HepG2 (cell line): ENCODE data around the gene DNPH1. TPM values are rescaled to one million over a fixed set of nuclear protein-coding genes. Genes with fewer than 3 reads are reported as not detected.
A peak's percentile ranks its signal among the peaks of the same experiment; 100 is the strongest.

ENCODE experiments used
- KAT2B ChIP-seq: fragments of 150-350 bp; IDR thresholded peaks from 2 replicates; pipeline ENCODE4 v1.6.1; 2014; ENCODE audit warnings: low read depth, low read length, borderline replicate concordance
- MZF1 ChIP-seq: sonication (generic); formaldehyde crosslinking; IDR thresholded peaks from 2 replicates; pipeline ENCODE4 v1.8.1; 2023; ENCODE audit warnings: mild to moderate bottlenecking, missing genetic modification reagents, borderline replicate concordance
- NAIF1 ChIP-seq: sonication (generic); formaldehyde crosslinking; IDR thresholded peaks from 2 replicates; pipeline ENCODE4 v1.5.0; 2020; ENCODE audit warnings: mild to moderate bottlenecking, missing genetic modification reagents, borderline replicate concordance
- RFXANK ChIP-seq: IDR thresholded peaks from 2 replicates; pipeline ENCODE4 v1.6.1; 2016
- SRF ChIP-seq: IDR thresholded peaks from 2 replicates; pipeline ENCODE4 v1.6.1; 2011; ENCODE audit warnings: mild to moderate bottlenecking, low read depth, low read length, moderate library complexity
- TBX3 ChIP-seq: fragments of 450-650 bp; IDR thresholded peaks from 2 replicates; pipeline ENCODE4 v1.6.1; 2017; ENCODE audit warnings: antibody characterized with exemption, mild to moderate bottlenecking, inconsistent platforms, borderline replicate concordance
- ZNF230 ChIP-seq: sonication (generic); formaldehyde crosslinking; IDR thresholded peaks from 2 replicates; pipeline ENCODE4 v1.4.0; 2020; ENCODE audit warnings: mild to moderate bottlenecking, missing genetic modification reagents
- ZNF451 ChIP-seq: sonication (generic); formaldehyde crosslinking; IDR thresholded peaks from 2 replicates; pipeline ENCODE4 v1.5.0; 2020; ENCODE audit warnings: mild to moderate bottlenecking, missing genetic modification reagents
- polyA plus RNA-seq, 8 experiments: library from polyadenylated mRNA; depleted of rRNA in 3 of 8; stranded (reverse) in 7 of 8; unstranded in 1 of 8; fragments of >200 nt; fragmentation: Illumina TruSeq in 4 of 8; extraction: Trizol in 4 of 8; gene quantifications; 2 replicates each; pipeline versions ENCODE4 v1.2.1 to v1.2.3, GENCODE V29; 2011 to 2016; ENCODE audit warnings: low read depth in 4 of 8, missing spikeins in 1 of 8, mixed read lengths in 1 of 8; ENCODE audit not compliant: insufficient read depth in 1 of 8
- total RNA-seq, 5 experiments: library from RNA; depleted of rRNA; stranded (reverse); fragments of >200 nt; fragmentation: Illumina TruSeq; extraction: Trizol; gene quantifications; 2 replicates each; pipeline ENCODE4 v1.2.3, GENCODE V29; 2016; ENCODE audit warnings: low read depth in 1 of 5
- TF ChIP-seq, protein P1 (sequence below): sonication (generic); formaldehyde crosslinking; IDR thresholded peaks from 2 replicates; pipeline ENCODE4 v1.4.0; 2020; ENCODE audit warnings: missing genetic modification reagents
- TF ChIP-seq, protein P2 (sequence below): sonication (generic); formaldehyde crosslinking; IDR thresholded peaks from 2 replicates; pipeline ENCODE4 v1.5.0; 2020; ENCODE audit warnings: missing genetic modification reagents
- TF ChIP-seq, protein P3 (sequence below): sonication (generic); formaldehyde crosslinking; IDR thresholded peaks from 2 replicates; pipeline ENCODE4 v1.4.0; 2020; ENCODE audit warnings: missing genetic modification reagents, mild to moderate bottlenecking, borderline replicate concordance
- TF ChIP-seq, protein P4 (sequence below): sonication (generic); formaldehyde crosslinking; IDR thresholded peaks from 2 replicates; pipeline ENCODE4 v1.8.0; 2022; ENCODE audit warnings: mild to moderate bottlenecking, missing genetic modification reagents, moderate library complexity
- TF ChIP-seq, protein P5 (sequence below): sonication (generic); formaldehyde crosslinking; IDR thresholded peaks from 2 replicates; pipeline ENCODE4 v1.4.0; 2020; ENCODE audit warnings: mild to moderate bottlenecking, missing genetic modification reagents
- TF ChIP-seq, protein P6 (sequence below): sonication (generic); formaldehyde crosslinking; IDR thresholded peaks from 2 replicates; pipeline ENCODE4 v1.4.0; 2020; ENCODE audit warnings: missing genetic modification reagents

Gene DNPH1
- total and polyA plus RNA-seq, 2 of the 13 experiments (the other 11 are each of a cell fraction or from before 2014, with no cell fraction given) = 56.5 to 75.1 TPM

DNA sequence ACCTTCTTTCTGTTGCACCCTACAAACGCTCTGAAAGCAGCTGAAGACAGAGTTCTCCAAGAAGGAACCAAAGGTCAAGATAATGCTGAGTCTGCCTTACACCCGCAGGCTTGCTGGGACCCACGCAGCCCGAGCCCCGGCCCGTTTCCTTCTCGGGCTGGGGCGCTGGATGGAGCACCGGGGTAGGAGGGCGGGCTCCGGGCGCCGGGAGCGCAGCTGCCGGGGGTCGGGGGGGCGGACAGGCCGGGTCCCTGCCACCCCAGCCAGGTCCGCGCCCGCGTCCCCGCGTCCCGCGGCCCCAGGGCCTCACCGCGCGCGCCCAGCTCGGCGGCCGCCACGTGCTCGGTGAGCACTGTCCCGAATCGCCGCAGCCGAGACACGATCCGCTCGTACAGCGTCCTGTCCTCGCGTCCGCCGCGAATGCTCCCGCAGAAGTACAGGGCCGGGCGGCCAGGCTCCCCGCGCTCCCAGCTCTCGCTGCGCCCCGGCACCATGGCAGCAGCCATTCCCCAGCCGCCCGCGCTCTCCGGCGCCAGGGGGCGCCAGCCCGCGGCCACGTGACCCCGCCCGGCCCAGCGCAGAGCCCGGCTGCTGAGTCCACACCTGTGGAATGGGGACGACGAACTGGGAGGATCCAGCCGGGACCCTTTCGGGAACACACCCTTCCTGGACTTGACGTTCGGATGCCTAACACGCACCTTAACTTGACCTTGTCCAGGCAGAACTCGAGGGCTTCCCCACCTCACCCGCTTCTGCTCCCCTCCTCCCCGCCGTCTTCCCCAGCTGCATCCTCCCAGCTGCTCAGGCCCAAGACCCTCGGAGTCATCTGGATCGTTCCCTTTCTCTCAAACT, at the start of gene DNPH1 (continued):
- TF ChIP-seq, protein P1, sequence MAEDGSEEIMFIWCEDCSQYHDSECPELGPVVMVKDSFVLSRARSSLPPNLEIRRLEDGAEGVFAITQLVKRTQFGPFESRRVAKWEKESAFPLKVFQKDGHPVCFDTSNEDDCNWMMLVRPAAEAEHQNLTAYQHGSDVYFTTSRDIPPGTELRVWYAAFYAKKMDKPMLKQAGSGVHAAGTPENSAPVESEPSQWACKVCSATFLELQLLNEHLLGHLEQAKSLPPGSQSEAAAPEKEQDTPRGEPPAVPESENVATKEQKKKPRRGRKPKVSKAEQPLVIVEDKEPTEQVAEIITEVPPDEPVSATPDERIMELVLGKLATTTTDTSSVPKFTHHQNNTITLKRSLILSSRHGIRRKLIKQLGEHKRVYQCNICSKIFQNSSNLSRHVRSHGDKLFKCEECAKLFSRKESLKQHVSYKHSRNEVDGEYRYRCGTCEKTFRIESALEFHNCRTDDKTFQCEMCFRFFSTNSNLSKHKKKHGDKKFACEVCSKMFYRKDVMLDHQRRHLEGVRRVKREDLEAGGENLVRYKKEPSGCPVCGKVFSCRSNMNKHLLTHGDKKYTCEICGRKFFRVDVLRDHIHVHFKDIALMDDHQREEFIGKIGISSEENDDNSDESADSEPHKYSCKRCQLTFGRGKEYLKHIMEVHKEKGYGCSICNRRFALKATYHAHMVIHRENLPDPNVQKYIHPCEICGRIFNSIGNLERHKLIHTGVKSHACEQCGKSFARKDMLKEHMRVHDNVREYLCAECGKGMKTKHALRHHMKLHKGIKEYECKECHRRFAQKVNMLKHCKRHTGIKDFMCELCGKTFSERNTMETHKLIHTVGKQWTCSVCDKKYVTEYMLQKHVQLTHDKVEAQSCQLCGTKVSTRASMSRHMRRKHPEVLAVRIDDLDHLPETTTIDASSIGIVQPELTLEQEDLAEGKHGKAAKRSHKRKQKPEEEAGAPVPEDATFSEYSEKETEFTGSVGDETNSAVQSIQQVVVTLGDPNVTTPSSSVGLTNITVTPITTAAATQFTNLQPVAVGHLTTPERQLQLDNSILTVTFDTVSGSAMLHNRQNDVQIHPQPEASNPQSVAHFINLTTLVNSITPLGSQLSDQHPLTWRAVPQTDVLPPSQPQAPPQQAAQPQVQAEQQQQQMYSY (CRISPR knock-in tag) = peak; percentile 85
- TF ChIP-seq ZNF230 (CRISPR knock-in tag) (peak; percentile 60; the same call in 1 of the 2 replicates), ZNF451 (CRISPR knock-in tag) (peak; percentile 90), KAT2B (no peak), NAIF1 (no peak; the same call in 1 of the 2 replicates), RFXANK (CRISPR knock-in tag) (0 out of 2 replicates have a peak, but pooled peaks have one; percentile 82), MZF1 (CRISPR knock-in tag) (peak; percentile 7; the same call in 1 of the 2 replicates), TBX3 (no peak), SRF (peak; percentile 10; the same call in 1 of the 2 replicates)
- TF ChIP-seq, protein P2, sequence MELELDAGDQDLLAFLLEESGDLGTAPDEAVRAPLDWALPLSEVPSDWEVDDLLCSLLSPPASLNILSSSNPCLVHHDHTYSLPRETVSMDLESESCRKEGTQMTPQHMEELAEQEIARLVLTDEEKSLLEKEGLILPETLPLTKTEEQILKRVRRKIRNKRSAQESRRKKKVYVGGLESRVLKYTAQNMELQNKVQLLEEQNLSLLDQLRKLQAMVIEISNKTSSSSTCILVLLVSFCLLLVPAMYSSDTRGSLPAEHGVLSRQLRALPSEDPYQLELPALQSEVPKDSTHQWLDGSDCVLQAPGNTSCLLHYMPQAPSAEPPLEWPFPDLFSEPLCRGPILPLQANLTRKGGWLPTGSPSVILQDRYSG (CRISPR knock-in tag) = peak; percentile 94; the same call in 1 of the 2 replicates
- TF ChIP-seq, protein P3, sequence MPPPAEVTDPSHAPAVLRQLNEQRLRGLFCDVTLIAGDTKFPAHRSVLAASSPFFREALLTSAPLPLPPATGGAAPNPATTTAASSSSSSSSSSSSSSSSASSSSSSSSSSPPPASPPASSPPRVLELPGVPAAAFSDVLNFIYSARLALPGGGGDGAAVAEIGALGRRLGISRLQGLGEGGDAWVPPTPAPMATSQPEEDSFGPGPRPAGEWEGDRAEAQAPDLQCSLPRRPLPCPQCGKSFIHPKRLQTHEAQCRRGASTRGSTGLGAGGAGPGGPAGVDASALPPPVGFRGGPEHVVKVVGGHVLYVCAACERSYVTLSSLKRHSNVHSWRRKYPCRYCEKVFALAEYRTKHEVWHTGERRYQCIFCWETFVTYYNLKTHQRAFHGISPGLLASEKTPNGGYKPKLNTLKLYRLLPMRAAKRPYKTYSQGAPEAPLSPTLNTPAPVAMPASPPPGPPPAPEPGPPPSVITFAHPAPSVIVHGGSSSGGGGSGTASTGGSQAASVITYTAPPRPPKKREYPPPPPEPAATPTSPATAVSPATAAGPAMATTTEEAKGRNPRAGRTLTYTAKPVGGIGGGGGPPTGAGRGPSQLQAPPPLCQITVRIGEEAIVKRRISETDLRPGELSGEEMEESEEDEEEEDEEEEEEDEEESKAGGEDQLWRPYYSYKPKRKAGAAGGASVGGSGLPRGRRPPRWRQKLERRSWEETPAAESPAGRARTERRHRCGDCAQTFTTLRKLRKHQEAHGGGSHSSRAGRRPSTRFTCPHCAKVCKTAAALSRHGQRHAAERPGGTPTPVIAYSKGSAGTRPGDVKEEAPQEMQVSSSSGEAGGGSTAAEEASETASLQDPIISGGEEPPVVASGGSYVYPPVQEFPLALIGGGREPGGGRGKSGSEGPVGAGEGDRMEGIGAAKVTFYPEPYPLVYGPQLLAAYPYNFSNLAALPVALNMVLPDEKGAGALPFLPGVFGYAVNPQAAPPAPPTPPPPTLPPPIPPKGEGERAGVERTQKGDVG = peak; percentile 53; the same call in 1 of the 2 replicates
- TF ChIP-seq, protein P4, sequence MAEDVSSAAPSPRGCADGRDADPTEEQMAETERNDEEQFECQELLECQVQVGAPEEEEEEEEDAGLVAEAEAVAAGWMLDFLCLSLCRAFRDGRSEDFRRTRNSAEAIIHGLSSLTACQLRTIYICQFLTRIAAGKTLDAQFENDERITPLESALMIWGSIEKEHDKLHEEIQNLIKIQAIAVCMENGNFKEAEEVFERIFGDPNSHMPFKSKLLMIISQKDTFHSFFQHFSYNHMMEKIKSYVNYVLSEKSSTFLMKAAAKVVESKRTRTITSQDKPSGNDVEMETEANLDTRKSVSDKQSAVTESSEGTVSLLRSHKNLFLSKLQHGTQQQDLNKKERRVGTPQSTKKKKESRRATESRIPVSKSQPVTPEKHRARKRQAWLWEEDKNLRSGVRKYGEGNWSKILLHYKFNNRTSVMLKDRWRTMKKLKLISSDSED = peak; percentile 80; the same call in 1 of the 2 replicates
- TF ChIP-seq, protein P5, sequence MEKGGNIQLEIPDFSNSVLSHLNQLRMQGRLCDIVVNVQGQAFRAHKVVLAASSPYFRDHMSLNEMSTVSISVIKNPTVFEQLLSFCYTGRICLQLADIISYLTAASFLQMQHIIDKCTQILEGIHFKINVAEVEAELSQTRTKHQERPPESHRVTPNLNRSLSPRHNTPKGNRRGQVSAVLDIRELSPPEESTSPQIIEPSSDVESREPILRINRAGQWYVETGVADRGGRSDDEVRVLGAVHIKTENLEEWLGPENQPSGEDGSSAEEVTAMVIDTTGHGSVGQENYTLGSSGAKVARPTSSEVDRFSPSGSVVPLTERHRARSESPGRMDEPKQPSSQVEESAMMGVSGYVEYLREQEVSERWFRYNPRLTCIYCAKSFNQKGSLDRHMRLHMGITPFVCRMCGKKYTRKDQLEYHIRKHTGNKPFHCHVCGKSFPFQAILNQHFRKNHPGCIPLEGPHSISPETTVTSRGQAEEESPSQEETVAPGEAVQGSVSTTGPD (CRISPR knock-in tag) = no peak
- TF ChIP-seq, protein P6, sequence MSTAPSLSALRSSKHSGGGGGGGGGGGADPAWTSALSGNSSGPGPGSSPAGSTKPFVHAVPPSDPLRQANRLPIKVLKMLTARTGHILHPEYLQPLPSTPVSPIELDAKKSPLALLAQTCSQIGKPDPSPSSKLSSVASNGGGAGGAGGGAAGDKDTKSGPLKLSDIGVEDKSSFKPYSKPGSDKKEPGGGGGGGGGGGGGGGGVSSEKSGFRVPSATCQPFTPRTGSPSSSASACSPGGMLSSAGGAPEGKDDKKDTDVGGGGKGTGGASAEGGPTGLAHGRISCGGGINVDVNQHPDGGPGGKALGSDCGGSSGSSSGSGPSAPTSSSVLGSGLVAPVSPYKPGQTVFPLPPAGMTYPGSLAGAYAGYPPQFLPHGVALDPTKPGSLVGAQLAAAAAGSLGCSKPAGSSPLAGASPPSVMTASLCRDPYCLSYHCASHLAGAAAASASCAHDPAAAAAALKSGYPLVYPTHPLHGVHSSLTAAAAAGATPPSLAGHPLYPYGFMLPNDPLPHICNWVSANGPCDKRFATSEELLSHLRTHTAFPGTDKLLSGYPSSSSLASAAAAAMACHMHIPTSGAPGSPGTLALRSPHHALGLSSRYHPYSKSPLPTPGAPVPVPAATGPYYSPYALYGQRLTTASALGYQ (CRISPR knock-in tag) = peak; percentile 88
